ENCODE results near the gene ADRB1.
A peak's percentile ranks its signal among the peaks of the same experiment; 100 is the strongest.

The ADRB1 gene

GRCh38 chr10:114058297-114058696 lies 14.6 kb downstream of the ADRB1 start:
- DNase-seq: no peak

GRCh38 chr10:114059561-114059960 lies 15.9 kb downstream of the ADRB1 start:
- no peak for DNase-seq

- DNase-seq: no peak
Measured at GRCh38 chr10:114060456-114060855, 16.8 kb downstream of the ADRB1 start.

- DNase-seq: no peak
Measured at GRCh38 chr10:114061148-114061547, 17.5 kb downstream of the ADRB1 start.

GRCh38 chr10:114061789-114062188 lies 18.1 kb downstream of the ADRB1 start:
- DNase-seq: no peak

GRCh38 chr10:114064151-114065048 lies 20.7 kb downstream of the ADRB1 start:
- DNase-seq: no peak

- DNase-seq: no peak
Measured at GRCh38 chr10:114065049-114065435, 21.4 kb downstream of the ADRB1 start.

- DNase-seq: no peak
Measured at GRCh38 chr10:114068054-114068707, 24.5 kb downstream of the ADRB1 start.

- DNase-seq: no peak
Measured at GRCh38 chr10:114070710-114071109, 27.0 kb downstream of the ADRB1 start.

GRCh38 chr10:114071178-114071577 lies 27.5 kb downstream of the ADRB1 start:
- DNase-seq: no peak

- peak in 1 of 4 experiments; percentile 5 for DNase-seq
Measured at GRCh38 chr10:114073395-114074186, 29.9 kb downstream of the ADRB1 start.

- DNase-seq: no peak
Measured at GRCh38 chr10:114075093-114075492, 31.4 kb downstream of the ADRB1 start.

GRCh38 chr10:114077347-114077746 lies 33.7 kb downstream of the ADRB1 start:
- no peak for DNase-seq

- no peak for DNase-seq
Measured at GRCh38 chr10:114077815-114078219, 34.2 kb downstream of the ADRB1 start.

GRCh38 chr10:114078346-114078745 lies 34.7 kb downstream of the ADRB1 start:
- no peak for DNase-seq

GRCh38 chr10:114079421-114079820 lies 35.8 kb downstream of the ADRB1 start:
- no peak for DNase-seq

GRCh38 chr10:114081911-114082583 lies 38.4 kb downstream of the ADRB1 start:
- no peak for DNase-seq

- DNase-seq: no peak
Measured at GRCh38 chr10:114083040-114083439, 39.4 kb downstream of the ADRB1 start.

GRCh38 chr10:114084215-114084614 lies 40.5 kb downstream of the ADRB1 start:
- no peak for DNase-seq

- no peak for DNase-seq
Measured at GRCh38 chr10:114087255-114087654, 43.6 kb downstream of the ADRB1 start.

- DNase-seq: no peak
Measured at GRCh38 chr10:114087655-114088054, 44.0 kb downstream of the ADRB1 start.

- DNase-seq: no peak
Measured at GRCh38 chr10:114094795-114095194, 51.1 kb downstream of the ADRB1 start.
